Ectodermal cell (in vitro differentiated cells): ENCODE data around the gene RAMP1. TPM values are rescaled to one million over a fixed set of nuclear protein-coding genes. Genes with fewer than 3 reads are reported as not detected.

Experiments used
- H3K27ac ChIP-seq: 2 replicates; pipeline ENCODE4 v1.7.0; 2013; ENCODE audit warnings: mild to moderate bottlenecking, low read depth, low read length; ENCODE audit not compliant: insufficient read depth, poor library complexity, severe bottlenecking
- H3K27me3 ChIP-seq: 2 replicates; pipeline ENCODE4 v1.7.0; 2013; ENCODE audit warnings: mild to moderate bottlenecking, low read length; ENCODE audit not compliant: insufficient read depth, control insufficient read depth, poor library complexity, severe bottlenecking
- H3K36me3 ChIP-seq: one replicate; pipeline ENCODE4 v1.7.0; 2013; ENCODE audit warnings: low read length; ENCODE audit not compliant: control insufficient read depth, insufficient read depth
- H3K4me1 ChIP-seq: one replicate; pipeline ENCODE4 v1.7.0; 2013; ENCODE audit warnings: low read length; ENCODE audit not compliant: control insufficient read depth, insufficient read depth
- H3K4me3 ChIP-seq: 2 replicates; pipeline ENCODE4 v1.7.0; 2013; ENCODE audit warnings: low read depth, low read length, control low read depth; ENCODE audit not compliant: insufficient read depth
- H3K9me3 ChIP-seq: 2 replicates; pipeline ENCODE4 v1.7.0; 2013; ENCODE audit warnings: mild to moderate bottlenecking, low read length, moderate library complexity; ENCODE audit not compliant: control insufficient read depth
- WGBS, 2 experiments: methylation state at CpG; one replicate each; pipeline ENCODE4 v1.1.7; 2013; ENCODE audit warnings: missing lambda C conversion rate in 2 of 2; 5-methylcytosine and 5-hydroxymethylcytosine counted together
- polyA plus RNA-seq, 4 experiments: library from polyadenylated mRNA; stranded (reverse); fragments of 50-300 nt; gene quantifications; one replicate each; pipeline ENCODE4 v1.2.3, GENCODE V29; 2013

RAMP1 gene
- not detected for polyA plus RNA-seq (2013, experiment 1 of 4)
- polyA plus RNA-seq (2013, experiment 2 of 4), result not detected
- 0.53 TPM for polyA plus RNA-seq (2013, experiment 3 of 4)
- 0.57 TPM for polyA plus RNA-seq (2013, experiment 4 of 4)

DNA sequence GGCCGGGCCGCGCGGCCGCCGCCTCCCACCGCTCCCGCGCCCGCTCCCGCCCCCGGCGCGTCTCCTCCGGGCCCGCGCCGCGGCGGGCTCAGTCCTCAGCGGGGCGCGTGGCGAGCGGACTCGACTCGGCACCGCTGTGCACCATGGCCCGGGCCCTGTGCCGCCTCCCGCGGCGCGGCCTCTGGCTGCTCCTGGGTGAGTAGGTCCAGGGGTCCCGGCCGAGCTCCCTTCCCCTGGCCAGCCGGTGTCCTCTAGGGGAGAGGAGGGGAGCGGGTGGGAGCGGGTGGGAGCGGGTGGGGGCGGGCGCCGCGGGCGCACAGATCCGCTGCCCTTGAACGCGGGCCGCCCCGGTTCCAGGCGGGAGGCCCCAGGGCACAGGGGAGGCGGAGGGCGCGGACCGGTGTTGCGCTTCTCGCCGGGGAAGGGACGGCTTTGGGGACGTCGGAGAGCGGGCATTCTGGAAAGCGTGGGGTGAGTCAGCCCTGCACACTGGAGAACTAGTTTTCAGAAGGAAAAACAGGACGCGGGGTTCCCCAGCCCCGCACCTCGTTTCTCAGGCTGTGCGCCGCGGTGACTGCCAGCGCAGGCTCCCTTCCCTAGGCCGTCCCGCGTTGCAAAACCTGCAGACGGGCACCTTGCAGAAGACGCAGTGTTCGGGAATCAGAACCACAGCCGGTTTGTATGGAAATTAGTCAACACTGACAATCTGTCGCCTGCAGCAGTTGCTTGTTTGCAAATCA lies at the start of gene RAMP1:
TSS of gene RAMP1 (plus strand) at position 91 of the 740 bp plus-strand sequence. CDS start at position 144, 53 bp downstream.
- Histone ChIP-seq H3K9me3 (no peaks in the 10 kb centered on the region), H3K4me3 (peak within 1 kb of the TSS; percentile 17), H3K27ac (no peak within 1 kb of the TSS), H3K27me3 (peaks cover 45% of the 10 kb centered on the region), H3K36me3 (no peaks in the 10 kb centered on the region), H3K4me1 (peaks cover 28% of the 10 kb centered on the region)
- 2 to 3% methylated on average over 78 to 79 of the region's 79 CpGs for WGBS, 2 experiments

GRCh38 chr2:237815637-237816036 lies 43.8 kb upstream of the RAMP1 start:
- Histone ChIP-seq H3K36me3 (no peaks in the 10 kb centered on the region), H3K9me3 (no peaks in the 10 kb centered on the region), H3K27me3 (peaks cover 4% of the 10 kb centered on the region), H3K4me1 (no peaks in the 10 kb centered on the region), H3K27ac (no peak overlapping the region), H3K4me3 (no peak overlapping the region)
- WGBS, 2 experiments, result 93 to 100% methylated on average over 1 of the region's 1 CpG

DNA sequence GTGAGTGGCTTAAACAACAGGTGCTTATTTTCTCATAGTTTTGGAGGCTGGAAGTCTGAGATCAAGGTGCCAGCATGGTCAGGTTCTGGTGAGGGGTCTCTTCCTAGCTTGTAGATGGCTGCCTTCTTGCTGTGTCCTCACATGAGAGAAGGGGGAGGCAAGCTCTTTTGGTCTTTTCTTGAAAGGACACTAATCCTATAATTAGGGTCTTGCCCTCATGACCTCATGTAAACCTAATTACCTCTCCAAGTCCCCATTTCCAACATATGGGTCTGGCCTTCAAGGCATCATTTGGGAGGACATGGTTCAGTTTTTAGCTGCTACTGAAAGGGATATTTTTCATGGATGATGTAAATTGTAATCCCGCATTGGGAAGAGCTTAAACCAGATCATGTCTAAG lies 42.9 kb upstream of the RAMP1 start:
- Histone ChIP-seq H3K36me3 (no peaks in the 10 kb centered on the region), H3K9me3 (no peaks in the 10 kb centered on the region), H3K27me3 (peaks cover 4% of the 10 kb centered on the region), H3K4me1 (no peaks in the 10 kb centered on the region), H3K4me3 (no peak overlapping the region), H3K27ac (no peak overlapping the region)
- 85 to 100% methylated on average over 1 of the region's 1 CpG for WGBS, 2 experiments

DNA sequence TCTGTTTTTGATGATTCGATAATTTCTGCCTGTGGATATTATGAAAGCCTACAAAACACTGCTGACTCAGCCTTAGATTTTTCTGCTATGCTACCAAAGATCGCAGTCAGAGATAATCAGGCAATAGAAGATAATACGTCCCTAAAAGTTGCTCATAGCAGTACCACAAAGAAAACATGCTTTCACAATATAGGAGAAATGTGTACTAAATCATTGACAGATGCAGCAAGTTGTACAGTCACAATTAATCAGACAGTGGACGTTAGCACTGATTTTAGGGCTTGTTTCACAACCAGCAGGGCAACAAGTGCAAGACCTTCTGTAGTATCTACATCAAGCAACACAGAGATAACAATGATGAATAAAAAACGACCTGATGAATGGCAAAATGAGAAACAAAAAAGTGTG lies 41.4 kb upstream of the RAMP1 start:
- 81 to 84% methylated on average over 5 of the region's 5 CpGs for WGBS, 2 experiments
- H3K27me3 ChIP-seq, result peaks cover under 1% of the 10 kb centered on the region
- no peak overlapping the region for H3K27ac ChIP-seq
- no peaks in the 10 kb centered on the region for H3K36me3 ChIP-seq
- H3K9me3 ChIP-seq, result no peaks in the 10 kb centered on the region
- no peaks in the 10 kb centered on the region for H3K4me1 ChIP-seq
- no peak overlapping the region for H3K4me3 ChIP-seq

DNA sequence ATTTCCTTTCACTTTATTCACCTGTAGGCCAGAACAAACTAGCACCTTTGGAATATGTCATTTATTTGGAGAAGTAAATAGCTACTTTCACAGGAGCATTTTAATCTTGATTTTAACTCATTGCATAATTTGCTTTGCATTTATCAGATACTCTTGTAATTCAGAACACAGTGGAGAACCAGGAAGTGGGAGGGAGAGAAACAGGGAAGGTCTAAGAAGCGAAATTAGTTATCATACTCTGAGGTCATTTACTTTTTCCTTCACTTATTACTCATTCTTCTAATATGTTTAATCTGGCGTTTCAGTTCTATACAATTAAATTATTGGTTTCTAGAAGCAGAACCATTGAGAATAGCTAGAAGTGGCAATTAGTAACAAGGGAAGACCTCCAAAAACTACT lies 40.2 kb upstream of the RAMP1 start:
- no peaks in the 10 kb centered on the region for H3K9me3 ChIP-seq
- H3K4me1 ChIP-seq, result no peaks in the 10 kb centered on the region
- H3K27me3 ChIP-seq, result no peaks in the 10 kb centered on the region
- H3K27ac ChIP-seq, result no peak overlapping the region
- H3K36me3 ChIP-seq, result no peaks in the 10 kb centered on the region
- WGBS, 2 experiments, result 83% methylated on average over 1 of the region's 2 CpGs; no CpG with 5 or more reads in 1 of the 2 experiments
- no peak overlapping the region for H3K4me3 ChIP-seq

DNA sequence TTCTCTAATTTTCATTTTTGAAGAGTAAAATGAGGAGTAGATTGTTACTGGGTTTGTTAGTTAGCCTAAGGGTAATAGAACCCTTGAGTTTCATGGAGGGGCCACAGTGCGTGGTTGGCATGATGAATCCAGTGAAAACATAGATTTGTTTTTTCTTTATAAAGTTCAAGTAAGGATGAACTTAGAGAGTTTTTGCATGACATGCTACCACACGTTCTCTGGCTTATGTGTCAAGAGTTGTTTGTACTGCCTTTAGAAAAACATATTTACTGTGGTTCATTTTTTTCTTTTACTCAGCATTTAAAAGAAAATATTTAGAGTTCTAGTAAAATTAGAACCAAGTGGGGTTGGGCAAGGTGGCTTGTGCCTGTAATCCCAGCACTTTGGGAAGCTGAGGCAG lies 39.0 kb upstream of the RAMP1 start:
- Histone ChIP-seq H3K27me3 (no peaks in the 10 kb centered on the region), H3K4me3 (no peak overlapping the region), H3K9me3 (no peaks in the 10 kb centered on the region), H3K36me3 (no peaks in the 10 kb centered on the region), H3K4me1 (no peaks in the 10 kb centered on the region), H3K27ac (no peak overlapping the region)
- WGBS, 2 experiments, result 95 to 97% methylated on average over 1 to 2 of the region's 2 CpGs

DNA sequence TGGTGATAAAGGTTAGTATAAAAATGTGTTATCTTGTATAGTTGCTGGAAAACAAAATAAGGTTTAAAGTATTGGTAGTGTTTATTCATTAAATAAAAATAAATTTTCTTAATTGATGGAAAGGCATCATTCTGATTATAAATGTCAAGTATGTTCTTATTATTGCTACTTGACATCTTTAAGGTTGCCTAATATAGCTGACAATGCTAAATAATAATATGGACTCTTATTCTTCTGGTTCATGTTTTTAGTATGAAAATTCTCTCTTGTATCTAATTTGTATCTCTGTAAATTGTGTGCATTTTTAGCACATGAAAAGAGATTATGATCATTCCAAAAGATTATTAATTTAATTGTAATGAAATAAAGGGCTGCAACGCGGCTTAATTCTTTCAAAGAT lies 35.9 kb upstream of the RAMP1 start:
- Histone ChIP-seq H3K27me3 (no peaks in the 10 kb centered on the region), H3K36me3 (no peaks in the 10 kb centered on the region), H3K4me3 (no peak overlapping the region), H3K4me1 (no peaks in the 10 kb centered on the region), H3K9me3 (no peaks in the 10 kb centered on the region), H3K27ac (no peak overlapping the region)
- WGBS, 2 experiments, result no CpG with 5 or more reads among the region's 2 CpGs

GRCh38 chr2:237824085-237824484 lies 35.3 kb upstream of the RAMP1 start:
- H3K4me1 ChIP-seq, result no peaks in the 10 kb centered on the region
- no peaks in the 10 kb centered on the region for H3K36me3 ChIP-seq
- no peak overlapping the region for H3K4me3 ChIP-seq
- H3K27ac ChIP-seq, result no peak overlapping the region
- no peaks in the 10 kb centered on the region for H3K9me3 ChIP-seq
- WGBS, 2 experiments, result 84 to 90% methylated on average over 6 of the region's 6 CpGs
- H3K27me3 ChIP-seq, result no peaks in the 10 kb centered on the region

DNA sequence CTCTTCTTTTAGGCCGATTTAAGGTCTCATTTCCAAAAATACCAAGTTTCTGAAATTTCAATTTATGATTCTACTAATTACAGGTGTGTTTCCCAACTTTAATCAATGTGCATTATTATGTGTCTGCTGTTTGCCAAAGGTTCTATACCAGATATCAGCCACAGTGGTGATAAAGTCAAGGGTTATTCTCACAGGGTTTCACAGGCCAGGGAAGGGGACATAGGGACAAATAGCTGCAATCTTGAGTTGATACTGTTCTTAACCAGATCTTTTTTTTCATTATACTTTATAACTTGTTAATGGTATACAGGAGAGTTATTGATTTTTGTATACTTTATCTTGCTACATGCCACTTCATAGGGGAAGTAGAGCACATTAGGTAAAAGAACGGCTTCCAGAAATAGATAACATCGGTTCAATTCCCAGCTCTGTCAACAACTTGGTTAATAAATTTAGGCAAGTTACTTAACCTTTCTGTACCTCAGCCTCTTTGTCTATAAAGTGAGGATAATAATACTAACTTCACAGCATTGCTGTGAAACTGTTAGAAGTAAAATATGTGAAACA lies 31.9 kb upstream of the RAMP1 start:
- Histone ChIP-seq H3K4me1 (no peaks in the 10 kb centered on the region), H3K4me3 (no peak overlapping the region), H3K36me3 (no peaks in the 10 kb centered on the region), H3K9me3 (no peaks in the 10 kb centered on the region), H3K27me3 (no peaks in the 10 kb centered on the region), H3K27ac (no peak overlapping the region)
- WGBS, 2 experiments, result 95 to 100% methylated on average over 2 of the region's 3 CpGs

DNA sequence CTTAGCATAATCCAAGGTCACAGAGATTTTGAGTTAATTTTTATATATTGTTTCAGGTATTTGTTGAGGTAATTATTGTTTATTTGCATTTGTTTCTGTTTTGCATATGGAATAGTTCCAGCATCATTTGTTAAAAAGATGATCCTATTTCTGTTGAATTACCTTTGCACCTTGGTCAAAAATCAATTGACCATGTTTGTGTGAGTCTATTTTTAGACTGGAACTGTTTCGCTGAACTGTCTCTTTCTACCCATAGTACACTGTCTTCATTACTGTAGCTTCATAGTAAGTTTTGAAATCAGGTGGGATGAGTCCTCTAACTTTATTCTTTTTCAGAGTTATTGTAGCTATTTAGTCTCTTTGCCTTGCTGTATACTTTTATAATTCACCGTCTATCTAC lies 28.9 kb upstream of the RAMP1 start:
- WGBS, 2 experiments, result 100% methylated on average over 1 to 2 of the region's 2 CpGs
- no peaks in the 10 kb centered on the region for H3K27me3 ChIP-seq
- no peak overlapping the region for H3K4me3 ChIP-seq
- H3K9me3 ChIP-seq, result no peaks in the 10 kb centered on the region
- no peaks in the 10 kb centered on the region for H3K36me3 ChIP-seq
- no peak overlapping the region for H3K27ac ChIP-seq
- no peaks in the 10 kb centered on the region for H3K4me1 ChIP-seq
